NB4 (cell line): Measurements from ENCODE around the gene KIAA1671.

ENCODE experiments used
- DNase-seq: peaks from one replicate; pipeline ENCODE4 v3.0.0; 2010; ENCODE audit warnings: low read depth
- H3K4me3 ChIP-seq: one replicate; pipeline ENCODE4 v1.5.1; 2011; ENCODE audit warnings: mild to moderate bottlenecking, low read depth, low read length, moderate library complexity
- CTCF ChIP-seq: IDR thresholded peaks from one replicate; pipeline ENCODE4 v1.5.1; 2012; ENCODE audit warnings: low read depth, low read length
- MAX ChIP-seq: IDR thresholded peaks from 2 replicates; pipeline ENCODE4 v1.6.1; 2011; ENCODE audit warnings: low read depth, low read length
- MYC ChIP-seq: IDR thresholded peaks from 2 replicates; pipeline ENCODE4 v1.6.1; 2011; ENCODE audit warnings: low read depth, low read length
- POLR2A ChIP-seq: IDR thresholded peaks from 2 replicates; pipeline ENCODE4 v1.6.1; 2011; ENCODE audit warnings: mild to moderate bottlenecking; ENCODE audit not compliant: insufficient read length; ENCODE audit errors: extremely low read depth

Gene KIAA1671

GRCh38 chr22:24975125-24975640 lies 22.7 kb downstream of the KIAA1671 start:
- DNase-seq, result no peak
- H3K4me3 ChIP-seq, result no peak overlapping the region
- no peak for TF ChIP-seq MAX
- no peak for TF ChIP-seq MYC

- TF ChIP-seq POLR2A (no peak), CTCF (no peak), MAX (no peak), MYC (no peak)
- DNase-seq, result no peak
- no peak overlapping the region for H3K4me3 ChIP-seq
Observed at GRCh38 chr22:24975813-24976341, 23.4 kb downstream of the KIAA1671 start.

GRCh38 chr22:24976442-24977218 lies 24.1 kb downstream of the KIAA1671 start:
- no peak overlapping the region for H3K4me3 ChIP-seq
- no peak for TF ChIP-seq MYC
- no peak for TF ChIP-seq POLR2A
- TF ChIP-seq CTCF, result no peak
- TF ChIP-seq MAX, result no peak
- no peak for DNase-seq

GRCh38 chr22:24977370-24978221 lies 25.1 kb downstream of the KIAA1671 start:
- no peak for DNase-seq
- TF ChIP-seq POLR2A (no peak), MYC (no peak), CTCF (no peak), MAX (no peak)
- H3K4me3 ChIP-seq, result no peak overlapping the region

GRCh38 chr22:24978308-24978707 lies 25.8 kb downstream of the KIAA1671 start:
- DNase-seq, result no peak
- no peak overlapping the region for H3K4me3 ChIP-seq
- no peak for TF ChIP-seq MYC
- TF ChIP-seq POLR2A, result no peak
- TF ChIP-seq CTCF, result no peak
- no peak for TF ChIP-seq MAX

GRCh38 chr22:24981066-24981465 lies 28.6 kb downstream of the KIAA1671 start:
- H3K4me3 ChIP-seq, result no peak overlapping the region
- no peak for DNase-seq
- TF ChIP-seq MAX (no peak), POLR2A (no peak), MYC (no peak), CTCF (no peak)
